ENCODE data around the gene PINLYP. TPM values are rescaled to one million over a fixed set of nuclear protein-coding genes. Genes with fewer than 3 reads are reported as not detected.

Gene PINLYP
- total and polyA plus RNA-seq, 11 donors: 0.76 to 4.3 (median 1.2) TPM; not detected in 1

DNA sequence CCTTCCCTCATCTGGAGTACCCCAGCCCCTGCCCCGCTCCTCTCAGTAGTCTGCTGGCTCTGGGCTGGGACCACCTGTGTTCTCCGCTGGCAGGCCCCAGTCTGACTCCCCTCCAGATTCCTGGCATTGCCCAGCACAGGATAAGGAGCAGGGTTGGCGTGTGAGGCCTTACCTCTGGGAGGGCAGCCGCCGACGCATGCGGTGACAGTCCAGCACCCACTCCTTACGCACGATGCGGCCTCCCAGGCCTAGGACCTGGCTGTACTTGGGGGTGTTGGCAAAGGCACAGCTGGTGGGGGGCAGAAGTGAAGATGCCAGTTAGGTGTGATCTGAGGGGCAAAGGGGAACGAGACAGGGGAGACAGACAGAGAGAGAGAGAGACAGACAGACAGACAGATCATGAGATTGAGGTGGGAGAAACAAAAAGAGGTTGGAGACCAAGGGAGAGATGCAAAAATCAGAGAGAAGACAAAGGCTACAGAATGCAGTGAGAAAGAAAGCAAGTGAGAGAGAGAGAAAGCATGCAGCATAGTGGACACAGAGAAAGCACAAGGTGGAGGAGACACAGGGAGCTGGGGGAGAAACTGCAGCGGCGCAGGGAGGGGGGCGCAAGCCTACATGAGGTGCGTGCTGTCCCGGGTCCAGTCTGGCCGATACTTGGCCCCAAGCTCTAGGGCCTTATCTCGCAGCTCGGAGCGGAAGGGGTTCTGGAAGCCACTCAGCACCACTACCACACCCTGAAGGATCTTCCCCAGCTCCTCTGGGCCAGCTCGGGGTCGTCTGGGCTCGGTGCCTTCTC lies 24.0 kb upstream of the PINLYP start:
- H3K36me3 ChIP-seq: peaks cover 0 to 74% (median 63%) of the 10 kb centered on the region in 9 donors
- no peaks in the 10 kb centered on the region for H3K27me3 ChIP-seq
- DNase-seq (peak in 1 of 5 donors; percentile 0), ATAC-seq (no peak)
- no peaks in the 10 kb centered on the region for H3K4me1 ChIP-seq
- WGBS, 4 donors: 88 to 89% (median 89%) methylated on average over 23 of the region's 23 CpGs
- H3K4me3 ChIP-seq: no peak overlapping the region
- TF ChIP-seq, protein P1, sequence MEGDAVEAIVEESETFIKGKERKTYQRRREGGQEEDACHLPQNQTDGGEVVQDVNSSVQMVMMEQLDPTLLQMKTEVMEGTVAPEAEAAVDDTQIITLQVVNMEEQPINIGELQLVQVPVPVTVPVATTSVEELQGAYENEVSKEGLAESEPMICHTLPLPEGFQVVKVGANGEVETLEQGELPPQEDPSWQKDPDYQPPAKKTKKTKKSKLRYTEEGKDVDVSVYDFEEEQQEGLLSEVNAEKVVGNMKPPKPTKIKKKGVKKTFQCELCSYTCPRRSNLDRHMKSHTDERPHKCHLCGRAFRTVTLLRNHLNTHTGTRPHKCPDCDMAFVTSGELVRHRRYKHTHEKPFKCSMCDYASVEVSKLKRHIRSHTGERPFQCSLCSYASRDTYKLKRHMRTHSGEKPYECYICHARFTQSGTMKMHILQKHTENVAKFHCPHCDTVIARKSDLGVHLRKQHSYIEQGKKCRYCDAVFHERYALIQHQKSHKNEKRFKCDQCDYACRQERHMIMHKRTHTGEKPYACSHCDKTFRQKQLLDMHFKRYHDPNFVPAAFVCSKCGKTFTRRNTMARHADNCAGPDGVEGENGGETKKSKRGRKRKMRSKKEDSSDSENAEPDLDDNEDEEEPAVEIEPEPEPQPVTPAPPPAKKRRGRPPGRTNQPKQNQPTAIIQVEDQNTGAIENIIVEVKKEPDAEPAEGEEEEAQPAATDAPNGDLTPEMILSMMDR (IDR thresholded peaks at IDR 0.05): no peak
- no peak for TF ChIP-seq POLR2A (IDR thresholded peaks at IDR 0.05)
- intact Hi-C loops (cut with DNase I): loop anchor here in 7 of 10 donors (5.0 to 10.0 kb wide), 4 partner anchors 101 to 233 kb away; partner anchors contain the start of gene KCNN4 (in 1 of the 7)
- H3K27ac ChIP-seq: no peak overlapping the region
- H3K9me3 ChIP-seq: no peaks in the 10 kb centered on the region

DNA sequence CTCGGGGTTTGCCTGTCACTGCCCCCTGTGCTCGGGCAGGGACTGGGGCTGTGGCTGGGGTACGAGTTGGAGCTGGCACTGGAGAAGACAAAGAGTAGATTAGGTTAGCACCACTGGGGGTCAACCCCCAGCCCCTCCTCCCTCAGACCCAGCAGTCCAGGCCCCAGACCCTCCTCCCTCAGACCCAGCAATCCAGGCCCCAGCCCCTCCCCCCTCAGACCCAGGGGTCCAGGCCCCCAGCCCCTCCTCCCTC lies 23.5 kb upstream of the PINLYP start:
- Histone ChIP-seq H3K4me1 (no peaks in the 10 kb centered on the region), H3K9me3 (no peaks in the 10 kb centered on the region), H3K4me3 (no peak overlapping the region), H3K27ac (no peak overlapping the region), H3K36me3 (peaks cover 0 to 78% (median 66%) of the 10 kb centered on the region in 9 donors), H3K27me3 (no peaks in the 10 kb centered on the region)
- TF ChIP-seq, protein P1 (IDR thresholded peaks at IDR 0.05): no peak
- TF ChIP-seq POLR2A (IDR thresholded peaks at IDR 0.05): no peak
- 79 to 93% (median 91%) methylated on average over 3 of the region's 3 CpGs for WGBS, 4 donors
- intact Hi-C loops (cut with DNase I): loop anchor here in 7 of 10 donors (5.0 to 10.0 kb wide), 4 partner anchors 100 to 233 kb away; partner anchors contain the start of gene KCNN4 (in 1 of the 7)
- DNase-seq (peak in 1 of 5 donors; percentile 21), ATAC-seq (no peak)

DNA sequence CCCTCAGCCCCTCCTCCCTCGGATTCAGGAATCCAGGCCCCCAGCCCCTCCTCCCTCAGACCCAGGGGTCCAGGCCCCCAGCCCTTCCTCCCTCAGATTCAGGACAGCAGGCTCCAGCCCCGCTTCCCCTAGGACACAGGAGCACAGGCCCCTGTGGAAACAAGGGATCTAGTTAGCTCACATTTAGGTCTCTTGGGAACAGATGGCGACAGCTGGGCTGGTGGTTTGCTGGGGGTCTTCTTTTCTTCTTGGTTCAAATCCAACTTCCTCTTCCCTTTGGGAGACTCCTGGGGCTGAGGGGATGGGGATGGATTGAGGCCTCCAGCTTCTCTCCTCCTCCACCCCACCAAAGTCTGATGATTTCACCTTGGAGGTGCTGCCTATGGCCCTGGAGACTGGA lies 23.0 kb upstream of the PINLYP start:
- H3K27ac ChIP-seq: no peak overlapping the region
- peaks cover 0 to 80% (median 66%) of the 10 kb centered on the region in 9 donors for H3K36me3 ChIP-seq
- no peak for ATAC-seq
- WGBS, 4 donors: 71 to 96% (median 78%) methylated on average over 2 to 3 of the region's 3 CpGs
- DNase-seq: peak in 1 of 5 donors; percentile 0
- no peak overlapping the region for H3K4me3 ChIP-seq
- intact Hi-C loops (cut with DNase I): loop anchor here in 7 of 10 donors (5.0 to 10.0 kb wide), 4 partner anchors 100 to 232 kb away; partner anchors contain the start of gene KCNN4 (in 1 of the 7)
- TF ChIP-seq, protein P1 (IDR thresholded peaks at IDR 0.05): no peak
- TF ChIP-seq POLR2A (IDR thresholded peaks at IDR 0.05): no peak
- H3K4me1 ChIP-seq: no peaks in the 10 kb centered on the region
- no peaks in the 10 kb centered on the region for H3K9me3 ChIP-seq
- H3K27me3 ChIP-seq: no peaks in the 10 kb centered on the region

DNA sequence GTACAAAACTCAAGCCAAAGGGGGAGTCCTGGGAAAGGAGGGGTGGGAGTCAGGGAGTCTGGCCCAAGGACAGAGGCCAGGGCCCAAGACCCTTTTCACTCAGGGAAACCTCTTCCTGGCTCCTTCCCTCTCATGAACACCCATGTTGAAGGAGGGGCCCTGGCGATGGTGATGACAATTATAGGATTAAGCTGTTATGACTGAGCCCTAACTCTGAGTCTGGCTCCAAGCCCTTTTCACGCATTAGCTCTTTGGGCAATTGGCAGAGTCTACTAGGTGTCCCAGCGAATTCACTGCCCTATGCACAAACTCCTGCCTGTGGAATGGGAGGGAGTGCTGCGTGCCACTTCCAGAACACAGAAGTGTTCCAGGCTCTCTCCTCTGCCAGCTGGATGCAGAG lies 21.9 kb upstream of the PINLYP start:
- ATAC-seq: no peak
- Histone ChIP-seq H3K4me3 (no peak overlapping the region), H3K9me3 (no peaks in the 10 kb centered on the region), H3K27me3 (no peaks in the 10 kb centered on the region), H3K4me1 (no peaks in the 10 kb centered on the region), H3K36me3 (peaks cover 0 to 91% (median 70%) of the 10 kb centered on the region in 9 donors), H3K27ac (no peak overlapping the region)
- 60 to 89% (median 82%) methylated on average over 3 to 4 of the region's 4 CpGs for WGBS, 4 donors
- intact Hi-C loops (cut with DNase I): loop anchor here in 7 of 10 donors (5.0 to 10.0 kb wide), 4 partner anchors 99 to 231 kb away; partner anchors contain the start of gene KCNN4 (in 1 of the 7)
- no peak for TF ChIP-seq POLR2A (IDR thresholded peaks at IDR 0.05)
- TF ChIP-seq, protein P1 (IDR thresholded peaks at IDR 0.05): no peak
- DNase-seq: peak in 1 of 5 donors; percentile 4
